ENCODE results near the gene FAM25C. TPM values are rescaled to one million over a fixed set of nuclear protein-coding genes. Genes with fewer than 3 reads are reported as not detected.
A peak's percentile ranks its signal among the peaks of the same experiment; 100 is the strongest.
"Not testable (repeated sequence)": the region's sequence is repeated elsewhere in the genome, so short reads cannot be mapped to it uniquely, and the experiment has no call there.

Gene FAM25C
- total RNA-seq (not detected), polyA plus RNA-seq (not detected)
- long read RNA-seq, donor 1: 0 reads
- long read RNA-seq, donor 2: 0 reads
- long read RNA-seq, donor 3: 0 reads
- long read RNA-seq, donor 4: 0 reads

- ATAC-seq; H3K4me3 ChIP-seq (ENCODE audit: low read length); DNase-seq; H3K27ac ChIP-seq (ENCODE audit: low read length); intact Hi-C loops (cut with DNase I); H3K27me3 ChIP-seq (ENCODE audit: control insufficient read depth, insufficient read depth); H3K9me3 ChIP-seq (ENCODE audit: control insufficient read depth, low read length); H3K4me1 ChIP-seq (ENCODE audit: control insufficient read depth, insufficient read depth, low read length): not testable (repeated sequence)
- WGBS: 90% methylated on average over 2 of the region's 9 CpGs
These were observed at the start of gene FAM25C for GRCh38 chr10:47999691-48000090. FAM25C (minus strand) TSS chr10:47999791; CDS start chr10:47999765, 26 bp downstream.

- not testable (repeated sequence) for ATAC-seq
These were observed 45.0 kb upstream of the FAM25C start for GRCh38 chr10:48044557-48044956.

GRCh38 chr10:48031390-48031789 lies 31.8 kb upstream of the FAM25C start:
- H3K27ac ChIP-seq (ENCODE audit: low read length); H3K4me1 ChIP-seq (ENCODE audit: control insufficient read depth, insufficient read depth, low read length); H3K27me3 ChIP-seq (ENCODE audit: control insufficient read depth, insufficient read depth); H3K9me3 ChIP-seq (ENCODE audit: control insufficient read depth, low read length); ATAC-seq; intact Hi-C loops (cut with DNase I); H3K4me3 ChIP-seq (ENCODE audit: low read length): not testable (repeated sequence)
- DNase-seq: peak in 1 of 3 donors; percentile 11
- 94% methylated on average over 8 of the region's 19 CpGs for WGBS

More at GRCh38 chr10:48044557-48044956, 45.0 kb upstream of the FAM25C start:
- H3K27me3 ChIP-seq (ENCODE audit: control insufficient read depth, insufficient read depth); DNase-seq; H3K4me1 ChIP-seq (ENCODE audit: control insufficient read depth, insufficient read depth, low read length); intact Hi-C loops (cut with DNase I); H3K27ac ChIP-seq (ENCODE audit: low read length); H3K9me3 ChIP-seq (ENCODE audit: control insufficient read depth, low read length); H3K4me3 ChIP-seq (ENCODE audit: low read length): not testable (repeated sequence)
- WGBS: 89% methylated on average over 2 of the region's 3 CpGs

GRCh38 chr10:48002306-48002705 lies 2.7 kb upstream of the FAM25C start:
- 22% methylated on average over 1 of the region's 6 CpGs for WGBS
- H3K27me3 ChIP-seq (ENCODE audit: control insufficient read depth, insufficient read depth); H3K4me3 ChIP-seq (ENCODE audit: low read length); ATAC-seq; H3K9me3 ChIP-seq (ENCODE audit: control insufficient read depth, low read length); H3K27ac ChIP-seq (ENCODE audit: low read length); H3K4me1 ChIP-seq (ENCODE audit: control insufficient read depth, insufficient read depth, low read length); intact Hi-C loops (cut with DNase I); DNase-seq: not testable (repeated sequence)

GRCh38 chr10:47994045-47994444 lies 5.5 kb downstream of the FAM25C start:
- H3K27me3 ChIP-seq (ENCODE audit: control insufficient read depth, insufficient read depth); ATAC-seq; H3K4me3 ChIP-seq (ENCODE audit: low read length); intact Hi-C loops (cut with DNase I); H3K4me1 ChIP-seq (ENCODE audit: control insufficient read depth, insufficient read depth, low read length); H3K27ac ChIP-seq (ENCODE audit: low read length); H3K9me3 ChIP-seq (ENCODE audit: control insufficient read depth, low read length); DNase-seq: not testable (repeated sequence)
- WGBS: 55% methylated on average over 2 of the region's 3 CpGs

GRCh38 chr10:47992560-47992959 lies 7.0 kb downstream of the FAM25C start:
- ATAC-seq; H3K4me3 ChIP-seq (ENCODE audit: low read length); H3K27me3 ChIP-seq (ENCODE audit: control insufficient read depth, insufficient read depth); H3K9me3 ChIP-seq (ENCODE audit: control insufficient read depth, low read length); H3K27ac ChIP-seq (ENCODE audit: low read length); intact Hi-C loops (cut with DNase I); H3K4me1 ChIP-seq (ENCODE audit: control insufficient read depth, insufficient read depth, low read length): not testable (repeated sequence)
- peak in 1 of 3 donors; percentile 28 for DNase-seq
- 93% methylated on average over 11 of the region's 11 CpGs for WGBS

- 87% methylated on average over 11 of the region's 12 CpGs for WGBS
- ATAC-seq: peak; percentile 40 to 50
- H3K4me3 ChIP-seq (ENCODE audit: low read length); H3K27ac ChIP-seq (ENCODE audit: low read length); intact Hi-C loops (cut with DNase I); H3K9me3 ChIP-seq (ENCODE audit: control insufficient read depth, low read length); H3K27me3 ChIP-seq (ENCODE audit: control insufficient read depth, insufficient read depth); H3K4me1 ChIP-seq (ENCODE audit: control insufficient read depth, insufficient read depth, low read length): not testable (repeated sequence)
- peak in 1 of 3 donors; percentile 30 for DNase-seq
These were observed 7.9 kb downstream of the FAM25C start for GRCh38 chr10:47991706-47992105.

- H3K9me3 ChIP-seq (ENCODE audit: control insufficient read depth, low read length); H3K27me3 ChIP-seq (ENCODE audit: control insufficient read depth, insufficient read depth); H3K4me3 ChIP-seq (ENCODE audit: low read length); H3K27ac ChIP-seq (ENCODE audit: low read length); H3K4me1 ChIP-seq (ENCODE audit: control insufficient read depth, insufficient read depth, low read length); ATAC-seq; DNase-seq; intact Hi-C loops (cut with DNase I): not testable (repeated sequence)
- WGBS: no CpG with 5 or more reads among the region's 1 CpG
These were observed 9.5 kb downstream of the FAM25C start for GRCh38 chr10:47990097-47990496.

GRCh38 chr10:47989542-47989950 lies 10.0 kb downstream of the FAM25C start:
- H3K4me1 ChIP-seq (ENCODE audit: control insufficient read depth, insufficient read depth, low read length); H3K4me3 ChIP-seq (ENCODE audit: low read length); H3K27me3 ChIP-seq (ENCODE audit: control insufficient read depth, insufficient read depth); H3K9me3 ChIP-seq (ENCODE audit: control insufficient read depth, low read length); ATAC-seq; H3K27ac ChIP-seq (ENCODE audit: low read length); DNase-seq; intact Hi-C loops (cut with DNase I): not testable (repeated sequence)
- WGBS: 88% methylated on average over 1 of the region's 4 CpGs

GRCh38 chr10:47988718-47989541 lies 10.7 kb downstream of the FAM25C start:
- H3K9me3 ChIP-seq (ENCODE audit: control insufficient read depth, low read length); H3K27me3 ChIP-seq (ENCODE audit: control insufficient read depth, insufficient read depth); H3K27ac ChIP-seq (ENCODE audit: low read length); DNase-seq; H3K4me3 ChIP-seq (ENCODE audit: low read length); intact Hi-C loops (cut with DNase I); H3K4me1 ChIP-seq (ENCODE audit: control insufficient read depth, insufficient read depth, low read length): not testable (repeated sequence)
- ATAC-seq: peak in 1 of 2 donors; percentile 5
- WGBS: 78% methylated on average over 13 of the region's 16 CpGs

GRCh38 chr10:47987952-47988351 lies 11.6 kb downstream of the FAM25C start:
- H3K27ac ChIP-seq (ENCODE audit: low read length); H3K27me3 ChIP-seq (ENCODE audit: control insufficient read depth, insufficient read depth); H3K9me3 ChIP-seq (ENCODE audit: control insufficient read depth, low read length); DNase-seq; intact Hi-C loops (cut with DNase I); H3K4me1 ChIP-seq (ENCODE audit: control insufficient read depth, insufficient read depth, low read length); H3K4me3 ChIP-seq (ENCODE audit: low read length): not testable (repeated sequence)
- no CpG with 5 or more reads among the region's 6 CpGs for WGBS
- ATAC-seq: peak; percentile 10 to 38

Measured in right cardiac atrium (tissue), 5 donors.